Cardiac septum (tissue), 1 donor: ENCODE measurements around the gene CD38. TPM values are rescaled to one million over a fixed set of nuclear protein-coding genes. Genes with fewer than 3 reads are reported as not detected.

Experiments used
- DNase-seq: peaks from one replicate; pipeline ENCODE4 v3.0.0-alpha.2; 2020; ENCODE audit warnings: low spot score
- intact Hi-C: fragments of 100-400 bp; cut with DNase I; formaldehyde crosslinking; loops from one replicate; pipeline ENCODE4 v1.14.0; 2022
- total RNA-seq: library from RNA; stranded (reverse); fragmentation: NEBNext Ultra II Directional; extraction: Animal tissue kit (Norgen Biotek cat#: 25700); gene quantifications from one replicate; pipeline ENCODE4 v1.2.1, GENCODE V29; 2021
- donor health status: DM: no; HTN: no; CAD: no.

The CD38 gene
- total RNA-seq, 1 donor from 2014 or later: 0.92 TPM

- intact Hi-C loops: loop anchor here (10.0 kb wide), 1 partner anchor 379 kb away; no protein-coding TSS in a partner anchor
- DNase-seq: no peak
Measured at GRCh38 chr4:15885422-15885821, 107.3 kb downstream of the CD38 start.

- intact Hi-C loops: loop anchor here (10.0 kb wide), 1 partner anchor 376 kb away; no protein-coding TSS in a partner anchor
- no peak for DNase-seq
Measured at GRCh38 chr4:15888515-15888914, 110.4 kb downstream of the CD38 start.

- intact Hi-C loops: no loop called here
- no peak for DNase-seq
Measured at GRCh38 chr4:15890246-15890829, 112.2 kb downstream of the CD38 start.

- no peak for DNase-seq
- intact Hi-C loops: no loop called here
Measured at GRCh38 chr4:15891312-15891711, 113.2 kb downstream of the CD38 start.

- no peak for DNase-seq
- intact Hi-C loops: no loop called here
Measured at GRCh38 chr4:15893962-15894361, 115.8 kb downstream of the CD38 start.

- intact Hi-C loops: no loop called here
- DNase-seq: no peak
Measured at GRCh38 chr4:15894393-15894792, 116.3 kb downstream of the CD38 start.

GRCh38 chr4:15894921-15895916 is 117.1 kb downstream of the CD38 start:
- intact Hi-C loops: no loop called here

GRCh38 chr4:15897577-15897976 is 119.4 kb downstream of the CD38 start:
- no peak for DNase-seq
- intact Hi-C loops: no loop called here

More at GRCh38 chr4:15894921-15895916, 117.1 kb downstream of the CD38 start:
- no peak for DNase-seq

GRCh38 chr4:15898902-15899301 is 120.8 kb downstream of the CD38 start:
- DNase-seq: no peak
- intact Hi-C loops: no loop called here

GRCh38 chr4:15899511-15899910 is 121.4 kb downstream of the CD38 start:
- intact Hi-C loops: no loop called here
- DNase-seq: no peak

GRCh38 chr4:15901007-15901406 is 122.9 kb downstream of the CD38 start:
- intact Hi-C loops: no loop called here
- DNase-seq: no peak

GRCh38 chr4:15901998-15902397 is 123.9 kb downstream of the CD38 start:
- no peak for DNase-seq
- intact Hi-C loops: no loop called here

GRCh38 chr4:15902746-15903145 is 124.6 kb downstream of the CD38 start:
- no peak for DNase-seq
- intact Hi-C loops: no loop called here

Other genes with a start within 250 kb of the CD38 start
- 60.9 TPM for gene FBXL5, start 123.0 kb upstream of the CD38 start, total RNA-seq
- gene FAM200B, start 96.5 kb upstream of the CD38 start, total RNA-seq: 21.6 TPM
- gene BST1, start 75.3 kb upstream of the CD38 start, total RNA-seq: 2.5 TPM
- gene FGFBP1, start 160.4 kb downstream of the CD38 start, total RNA-seq: not detected
- 2.6 TPM for gene FGFBP2, start 184.8 kb downstream of the CD38 start, total RNA-seq